ENCODE measurements around the gene HEYL.

- TF ChIP-seq YY1 (IDR thresholded peaks at IDR 0.05; ENCODE audit: insufficient read depth, insufficient read length) (no peak), ZNF274 (IDR thresholded peaks at IDR 0.05; ENCODE audit: low read depth, low read length) (no peak), SUZ12 (IDR thresholded peaks at IDR 0.05; ENCODE audit: extremely low read depth, insufficient read depth, insufficient read length) (no peak)
Measured at GRCh38 chr1:39625009-39625408, 14.4 kb downstream of the HEYL start.
